ENCODE results near the gene PHACTR3.

The PHACTR3 gene

DNA sequence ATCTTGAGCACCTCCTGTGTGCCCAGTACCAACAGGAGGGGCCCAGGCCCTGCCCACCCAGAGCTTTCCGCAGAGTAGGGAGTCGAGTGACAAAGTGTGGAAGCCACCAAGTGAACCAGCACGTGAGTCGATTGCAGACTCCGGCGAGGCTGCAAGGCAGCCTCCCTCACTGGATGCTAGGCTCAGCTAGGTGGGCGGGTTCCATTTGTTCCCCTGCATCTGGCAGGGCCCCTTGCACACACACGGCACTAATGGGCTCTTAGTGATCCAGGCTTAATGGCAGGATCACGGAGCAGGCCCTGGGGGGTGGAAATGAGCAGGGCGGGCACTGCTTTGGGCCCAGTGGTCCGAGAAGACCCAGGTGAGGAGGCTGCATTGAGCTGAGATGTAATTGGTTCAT lies 140.4 kb downstream of the PHACTR3 start:
- H3K27me3 Mint-ChIP-seq (ENCODE audit: low read depth): no peaks in the 10 kb centered on the region
- no peak overlapping the region for H3K4me3 Mint-ChIP-seq
- no peaks in the 10 kb centered on the region for H3K4me1 Mint-ChIP-seq (ENCODE audit: low read depth)
- no peaks in the 10 kb centered on the region for H3K9me3 Mint-ChIP-seq
- no peaks in the 10 kb centered on the region for H3K36me3 Mint-ChIP-seq (ENCODE audit: low read depth)
- no peak overlapping the region for H3K27ac Mint-ChIP-seq

DNA sequence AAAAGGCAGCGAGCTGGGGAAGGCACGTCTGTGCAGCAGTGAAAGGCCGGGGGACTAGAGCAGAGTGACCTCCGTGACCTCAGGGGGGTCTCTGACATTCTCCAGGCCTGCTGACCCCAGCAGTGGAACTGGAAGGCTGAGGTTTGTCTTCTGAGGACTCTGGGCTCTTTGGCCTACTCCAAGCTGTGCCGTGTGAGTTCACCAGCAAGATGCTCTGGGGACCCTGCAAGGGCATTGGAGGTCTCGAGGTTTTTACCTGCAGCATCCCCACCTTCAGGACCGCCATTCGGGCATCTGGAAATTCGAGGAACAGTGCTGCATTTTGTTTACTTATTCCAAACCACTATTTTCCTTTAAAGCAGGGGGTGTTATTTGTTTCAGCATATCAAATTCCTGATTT lies 140.9 kb downstream of the PHACTR3 start:
- no peaks in the 10 kb centered on the region for H3K36me3 Mint-ChIP-seq (ENCODE audit: low read depth)
- H3K4me1 Mint-ChIP-seq (ENCODE audit: low read depth): no peaks in the 10 kb centered on the region
- H3K27ac Mint-ChIP-seq: no peak overlapping the region
- no peaks in the 10 kb centered on the region for H3K27me3 Mint-ChIP-seq (ENCODE audit: low read depth)
- H3K4me3 Mint-ChIP-seq: no peak overlapping the region
- H3K9me3 Mint-ChIP-seq: no peaks in the 10 kb centered on the region

DNA sequence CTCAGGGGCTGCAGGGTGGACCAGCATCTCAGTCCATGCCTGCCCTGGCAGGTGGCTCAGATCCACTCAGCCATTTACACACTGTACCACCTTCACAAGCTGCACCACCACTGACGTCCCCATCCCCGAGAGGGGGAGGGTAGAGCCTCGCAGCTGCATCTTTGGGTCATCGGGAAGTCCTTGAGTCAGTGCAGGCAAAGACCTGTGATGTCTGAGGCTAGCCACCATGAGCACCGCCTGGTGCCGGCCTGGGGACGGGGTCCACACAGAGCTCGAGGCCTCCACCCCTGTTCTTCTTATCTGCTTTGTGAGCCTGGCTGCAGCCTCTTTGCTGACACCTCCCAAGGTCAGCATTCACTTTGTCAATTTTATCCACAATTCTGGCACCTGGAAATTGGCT lies 141.4 kb downstream of the PHACTR3 start:
- Mint-ChIP-seq H3K4me3 (no peak overlapping the region), H3K4me1 (ENCODE audit: low read depth) (no peaks in the 10 kb centered on the region), H3K27me3 (ENCODE audit: low read depth) (no peaks in the 10 kb centered on the region), H3K36me3 (ENCODE audit: low read depth) (no peaks in the 10 kb centered on the region), H3K27ac (no peak overlapping the region), H3K9me3 (no peaks in the 10 kb centered on the region)

DNA sequence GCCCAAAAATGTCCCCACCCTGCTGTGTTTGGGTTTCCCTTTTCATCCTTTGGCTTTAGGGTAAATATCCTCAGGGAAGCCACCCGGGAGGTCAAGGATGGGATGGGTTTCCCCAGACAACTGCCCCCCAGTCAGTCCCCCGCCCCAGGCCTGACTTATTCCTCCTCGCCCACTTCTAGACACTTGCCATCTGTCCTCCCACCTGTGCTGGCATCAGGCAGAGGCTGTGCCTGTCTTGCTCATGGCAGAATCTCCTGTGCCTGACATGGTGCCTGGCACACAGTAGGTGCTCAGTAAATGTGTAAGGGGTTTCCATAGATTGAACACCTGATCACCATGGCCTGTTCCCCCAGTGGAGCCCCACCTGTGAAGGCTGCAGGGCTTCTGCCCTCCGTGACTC lies 141.8 kb downstream of the PHACTR3 start:
- Mint-ChIP-seq H3K27ac (no peak overlapping the region), H3K4me1 (ENCODE audit: low read depth) (no peaks in the 10 kb centered on the region), H3K9me3 (no peaks in the 10 kb centered on the region), H3K36me3 (ENCODE audit: low read depth) (no peaks in the 10 kb centered on the region), H3K27me3 (ENCODE audit: low read depth) (no peaks in the 10 kb centered on the region), H3K4me3 (no peak overlapping the region)

DNA sequence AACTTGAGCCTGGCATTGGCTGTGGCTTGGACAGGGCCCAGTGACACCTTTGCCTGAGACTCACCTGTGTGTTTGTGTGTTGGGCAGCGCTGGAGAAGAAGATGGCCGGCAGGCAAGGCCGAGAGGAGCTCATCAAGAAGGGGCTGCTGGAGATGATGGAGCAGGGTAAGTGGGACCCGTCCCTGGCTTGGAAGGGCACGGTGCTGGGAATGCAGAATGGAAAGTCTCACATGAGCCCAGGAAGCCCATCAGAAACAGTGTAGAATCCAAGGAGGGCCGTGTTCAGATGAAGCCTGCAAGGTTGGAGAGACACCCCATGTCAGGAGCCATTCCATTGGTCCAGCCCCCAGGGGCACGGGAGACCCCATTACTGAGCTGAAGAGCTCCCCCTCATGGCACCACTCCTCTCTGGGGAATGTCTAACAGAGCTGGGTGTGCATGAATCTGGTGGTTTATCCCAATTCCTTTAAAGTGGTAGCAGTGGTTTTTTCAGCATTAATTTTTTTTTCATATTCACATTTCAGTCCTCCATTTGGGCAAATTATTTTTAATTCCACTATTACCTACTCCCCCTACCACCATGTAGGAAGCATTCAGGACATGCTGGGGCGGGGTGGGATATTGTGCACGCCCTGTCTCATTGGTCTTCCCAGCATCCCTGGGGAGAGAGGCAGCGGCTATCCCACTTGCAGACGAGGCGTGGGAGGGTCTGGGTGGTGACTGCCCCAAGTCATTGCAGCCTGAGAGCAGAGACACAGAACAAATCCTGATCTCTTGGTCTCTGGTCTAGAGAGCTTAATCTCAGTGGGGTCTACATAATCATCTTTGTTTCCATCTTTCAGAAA lies 143.6 kb downstream of the PHACTR3 start:
- Mint-ChIP-seq H3K27me3 (ENCODE audit: low read depth) (no peaks in the 10 kb centered on the region), H3K27ac (no peak overlapping the region), H3K9me3 (no peaks in the 10 kb centered on the region), H3K36me3 (ENCODE audit: low read depth) (no peaks in the 10 kb centered on the region), H3K4me3 (no peak overlapping the region), H3K4me1 (ENCODE audit: low read depth) (no peaks in the 10 kb centered on the region)

DNA sequence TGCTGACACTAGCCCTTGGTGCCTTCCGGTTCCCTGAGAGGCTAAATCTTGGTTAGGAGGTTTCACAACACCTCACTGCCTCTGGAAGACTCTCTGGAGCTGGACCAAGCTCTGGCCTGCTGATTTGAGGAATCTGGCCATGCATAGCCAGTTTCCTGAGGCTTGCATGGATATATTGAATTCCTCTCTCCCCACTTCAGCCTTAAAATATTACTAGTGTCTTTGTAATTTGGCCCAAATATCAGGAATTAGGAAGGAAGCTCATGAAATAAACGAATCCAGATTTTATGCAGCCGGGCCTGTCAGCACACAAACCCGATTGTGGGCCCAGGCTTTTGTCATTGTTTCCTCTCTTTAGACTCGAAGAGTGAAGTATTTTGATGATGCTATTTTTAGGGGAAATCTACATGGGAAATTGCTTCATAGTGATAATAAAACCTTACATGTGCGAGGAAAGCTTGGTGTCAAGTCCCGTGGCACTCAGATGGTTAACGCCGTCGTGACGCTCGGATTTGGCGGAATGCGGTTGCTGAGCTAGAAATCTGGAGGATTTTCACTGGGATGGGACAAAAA lies 144.4 kb downstream of the PHACTR3 start:
- H3K4me1 Mint-ChIP-seq (ENCODE audit: low read depth): no peaks in the 10 kb centered on the region
- no peaks in the 10 kb centered on the region for H3K9me3 Mint-ChIP-seq
- no peak overlapping the region for H3K4me3 Mint-ChIP-seq
- no peaks in the 10 kb centered on the region for H3K36me3 Mint-ChIP-seq (ENCODE audit: low read depth)
- no peak overlapping the region for H3K27ac Mint-ChIP-seq
- no peaks in the 10 kb centered on the region for H3K27me3 Mint-ChIP-seq (ENCODE audit: low read depth)

DNA sequence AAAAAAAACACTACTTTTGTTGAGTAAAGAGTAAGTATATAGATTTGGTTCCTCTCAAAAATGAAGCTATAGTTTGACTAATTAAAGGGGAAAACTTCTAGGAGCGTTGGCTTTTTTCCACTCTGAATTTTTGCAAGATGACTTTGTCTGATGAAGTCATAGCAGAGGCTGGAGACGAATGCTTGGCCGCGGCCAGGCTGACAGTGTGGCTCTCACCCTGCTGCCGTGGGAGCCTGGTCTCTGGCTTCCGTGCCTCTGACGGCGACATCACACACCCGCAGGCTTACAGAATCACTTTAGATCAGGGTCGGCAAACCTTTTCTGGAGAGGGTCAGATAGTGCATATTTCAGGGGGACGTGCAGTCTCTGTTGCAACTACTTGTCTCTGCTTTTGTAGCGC lies 145.0 kb downstream of the PHACTR3 start:
- no peaks in the 10 kb centered on the region for H3K36me3 Mint-ChIP-seq (ENCODE audit: low read depth)
- no peaks in the 10 kb centered on the region for H3K27me3 Mint-ChIP-seq (ENCODE audit: low read depth)
- no peaks in the 10 kb centered on the region for H3K9me3 Mint-ChIP-seq
- no peak overlapping the region for H3K27ac Mint-ChIP-seq
- no peaks in the 10 kb centered on the region for H3K4me1 Mint-ChIP-seq (ENCODE audit: low read depth)
- no peak overlapping the region for H3K4me3 Mint-ChIP-seq

DNA sequence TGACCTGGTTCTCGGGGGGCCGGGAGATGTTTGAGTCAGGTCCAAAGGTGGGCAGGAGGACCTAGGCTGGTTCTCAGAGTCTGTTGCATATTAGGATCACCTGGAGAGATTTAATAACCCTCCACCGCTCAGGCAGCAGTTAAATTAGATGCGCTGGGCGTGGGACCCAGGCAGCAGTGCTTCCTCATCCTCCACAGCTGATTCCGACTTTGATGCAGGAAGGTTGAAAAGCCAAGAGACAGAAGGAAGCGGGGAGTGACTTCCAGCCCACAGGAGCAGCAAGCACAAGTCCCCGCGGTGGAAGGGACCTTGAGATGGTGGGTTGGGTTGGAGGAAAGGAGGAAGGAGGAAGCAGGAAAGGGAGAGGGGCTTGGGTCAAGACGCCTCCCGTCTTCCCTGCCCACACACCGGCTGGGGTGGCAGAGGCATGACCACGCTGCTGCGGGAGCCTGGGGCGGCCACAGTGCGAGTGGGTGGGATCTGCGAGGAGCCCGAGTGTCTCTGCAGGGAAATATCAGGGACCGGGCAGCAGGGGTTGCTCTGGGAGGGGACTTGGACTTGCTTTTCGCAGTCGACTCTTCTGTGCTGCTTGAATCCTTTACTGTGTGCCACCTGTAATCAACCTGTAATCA lies 146.0 kb downstream of the PHACTR3 start:
- no peaks in the 10 kb centered on the region for H3K9me3 Mint-ChIP-seq
- no peak overlapping the region for H3K27ac Mint-ChIP-seq
- no peaks in the 10 kb centered on the region for H3K36me3 Mint-ChIP-seq (ENCODE audit: low read depth)
- H3K4me3 Mint-ChIP-seq: no peak overlapping the region
- H3K27me3 Mint-ChIP-seq (ENCODE audit: low read depth): no peaks in the 10 kb centered on the region
- H3K4me1 Mint-ChIP-seq (ENCODE audit: low read depth): no peaks in the 10 kb centered on the region

DNA sequence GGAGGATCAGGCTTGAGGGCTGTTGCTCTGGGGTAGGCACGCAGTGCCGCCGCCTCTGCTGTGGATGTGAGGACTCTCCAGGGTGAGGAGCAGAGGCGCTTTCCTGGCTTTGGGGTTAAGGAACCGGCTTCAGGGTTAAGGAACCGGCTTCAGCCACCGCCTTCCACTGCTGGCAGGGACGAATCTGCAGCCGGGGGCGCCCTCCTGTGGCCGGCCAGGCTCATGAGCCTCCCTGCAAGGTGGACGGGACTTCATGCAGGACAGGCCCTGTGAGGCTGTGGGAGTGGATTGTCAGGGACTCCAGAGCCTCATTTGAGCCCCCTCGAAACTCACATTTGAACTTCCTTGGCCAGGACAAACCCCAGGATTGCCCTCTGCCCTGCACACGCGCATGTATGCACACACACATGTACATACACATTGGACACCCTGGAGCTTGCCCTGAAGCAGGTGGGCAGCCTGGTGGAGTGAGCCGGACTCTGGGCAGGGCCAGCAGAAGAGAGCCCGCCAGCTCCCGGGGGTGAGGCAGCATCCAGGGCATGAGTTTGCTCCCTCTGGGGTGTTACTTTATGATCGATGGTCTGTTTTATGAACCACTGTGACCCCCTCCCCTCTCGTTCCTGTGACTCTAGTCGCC lies 146.9 kb downstream of the PHACTR3 start:
- no peaks in the 10 kb centered on the region for H3K27me3 Mint-ChIP-seq (ENCODE audit: low read depth)
- H3K4me1 Mint-ChIP-seq (ENCODE audit: low read depth): no peaks in the 10 kb centered on the region
- H3K9me3 Mint-ChIP-seq: no peaks in the 10 kb centered on the region
- H3K4me3 Mint-ChIP-seq: no peak overlapping the region
- no peaks in the 10 kb centered on the region for H3K36me3 Mint-ChIP-seq (ENCODE audit: low read depth)
- H3K27ac Mint-ChIP-seq: no peak overlapping the region

DNA sequence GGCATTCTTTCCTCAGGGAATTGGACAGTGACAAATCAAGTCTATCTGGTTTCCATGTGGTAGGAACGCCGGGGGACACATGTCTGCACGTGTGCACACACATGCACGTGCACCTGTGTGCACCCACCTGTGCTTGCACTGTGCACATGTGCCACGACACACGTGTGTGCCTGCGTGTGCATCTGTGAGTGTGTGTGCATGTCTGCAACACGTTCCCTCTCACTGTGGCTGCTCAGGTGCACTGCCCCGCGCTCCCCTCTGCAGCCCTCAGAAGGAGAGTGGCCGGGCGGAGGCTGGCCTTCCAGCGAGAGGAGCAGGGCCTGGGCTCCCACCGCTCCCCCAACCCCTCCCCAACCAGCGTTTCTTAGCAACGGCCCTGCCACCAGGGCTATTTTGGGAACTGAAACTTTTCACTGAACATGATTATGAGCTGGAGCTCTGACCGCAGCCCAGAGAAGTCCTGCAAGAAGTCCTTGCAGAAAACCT lies 147.8 kb downstream of the PHACTR3 start:
- no peaks in the 10 kb centered on the region for H3K9me3 Mint-ChIP-seq
- H3K4me1 Mint-ChIP-seq (ENCODE audit: low read depth): no peaks in the 10 kb centered on the region
- H3K36me3 Mint-ChIP-seq (ENCODE audit: low read depth): no peaks in the 10 kb centered on the region
- no peak overlapping the region for H3K4me3 Mint-ChIP-seq
- no peaks in the 10 kb centered on the region for H3K27me3 Mint-ChIP-seq (ENCODE audit: low read depth)
- H3K27ac Mint-ChIP-seq: no peak overlapping the region

DNA sequence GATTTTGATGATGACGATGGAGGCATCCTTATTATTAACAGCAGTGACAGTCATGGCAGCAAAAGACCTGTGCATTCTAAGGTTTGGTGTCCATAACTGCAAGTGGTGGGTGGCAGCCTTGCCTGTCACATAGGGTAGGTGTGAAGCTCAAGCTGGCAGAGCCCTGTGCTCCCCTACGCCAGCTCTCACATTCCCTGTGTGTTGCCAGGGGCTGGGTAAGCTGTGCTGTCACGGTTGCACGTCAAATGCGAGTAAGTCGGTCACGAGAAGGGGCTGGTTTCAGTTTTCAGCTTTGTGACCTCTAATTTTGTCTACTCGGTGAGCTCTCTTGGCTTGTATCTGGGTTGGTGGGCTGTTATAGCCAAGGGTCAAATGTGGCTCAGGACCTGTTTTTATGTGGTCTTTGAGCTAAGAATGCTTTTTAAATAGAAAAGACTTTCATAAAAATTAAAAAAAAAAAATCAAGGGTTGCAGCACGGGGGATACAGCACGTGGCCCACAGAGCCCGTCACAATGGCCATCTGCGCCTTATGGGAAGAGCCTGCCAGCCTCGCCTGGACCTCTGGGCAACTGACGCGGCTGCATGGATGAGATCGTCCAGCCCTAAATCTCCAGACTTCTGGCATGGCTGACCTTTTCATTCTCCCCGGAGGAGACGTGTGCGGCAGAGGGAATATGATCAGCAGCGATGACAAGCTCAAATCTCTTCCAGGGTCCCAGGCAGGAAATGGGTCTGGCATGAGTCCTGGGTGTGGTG lies 148.5 kb downstream of the PHACTR3 start:
- Mint-ChIP-seq H3K27me3 (ENCODE audit: low read depth) (no peaks in the 10 kb centered on the region), H3K27ac (no peak overlapping the region), H3K9me3 (no peaks in the 10 kb centered on the region), H3K4me3 (no peak overlapping the region), H3K36me3 (ENCODE audit: low read depth) (no peaks in the 10 kb centered on the region), H3K4me1 (ENCODE audit: low read depth) (no peaks in the 10 kb centered on the region)

DNA sequence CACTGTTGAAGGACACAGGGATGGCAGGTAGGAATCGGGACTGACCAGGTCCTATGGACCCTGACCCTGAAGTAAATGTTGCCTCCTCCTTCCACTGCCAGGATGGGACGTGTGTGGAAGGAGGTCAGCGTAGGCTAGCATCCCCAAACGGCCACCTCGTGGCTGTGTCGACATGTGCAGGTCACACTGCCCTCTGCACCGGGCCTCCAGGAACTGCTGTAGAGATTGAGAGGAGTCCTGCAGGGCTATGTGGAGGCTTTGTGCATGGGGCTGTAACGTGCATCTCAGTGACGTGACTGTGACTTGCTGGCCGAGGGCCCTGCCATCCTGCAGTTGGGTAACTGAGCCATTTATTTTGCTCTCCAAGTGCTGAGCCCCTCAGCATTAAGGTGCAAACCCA lies 149.5 kb downstream of the PHACTR3 start:
- no peaks in the 10 kb centered on the region for H3K36me3 Mint-ChIP-seq (ENCODE audit: low read depth)
- H3K27ac Mint-ChIP-seq: no peak overlapping the region
- no peaks in the 10 kb centered on the region for H3K27me3 Mint-ChIP-seq (ENCODE audit: low read depth)
- H3K9me3 Mint-ChIP-seq: no peaks in the 10 kb centered on the region
- H3K4me3 Mint-ChIP-seq: no peak overlapping the region
- no peaks in the 10 kb centered on the region for H3K4me1 Mint-ChIP-seq (ENCODE audit: low read depth)

DNA sequence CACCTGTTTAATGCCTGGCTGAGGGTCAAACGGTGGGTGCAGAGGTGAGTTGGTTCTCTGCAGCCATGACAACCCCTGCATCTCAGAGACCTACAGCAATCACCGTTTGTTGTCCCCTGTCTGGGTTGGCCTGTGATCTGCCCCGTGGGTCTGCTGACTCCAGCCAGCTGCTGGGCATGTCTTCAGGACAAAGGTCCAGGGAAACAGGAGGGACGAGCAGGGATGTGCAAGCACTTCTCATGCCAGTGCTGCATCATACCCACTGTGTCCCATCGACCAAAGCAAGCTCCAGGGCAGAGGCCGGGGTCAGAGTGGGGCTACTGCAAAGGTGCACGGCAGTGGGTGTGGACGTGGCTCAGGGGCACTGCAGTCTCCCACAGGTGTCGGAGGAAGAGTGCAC lies 150.2 kb downstream of the PHACTR3 start:
- no peaks in the 10 kb centered on the region for H3K9me3 Mint-ChIP-seq
- H3K36me3 Mint-ChIP-seq (ENCODE audit: low read depth): no peaks in the 10 kb centered on the region
- no peak overlapping the region for H3K4me3 Mint-ChIP-seq
- no peak overlapping the region for H3K27ac Mint-ChIP-seq
- no peaks in the 10 kb centered on the region for H3K27me3 Mint-ChIP-seq (ENCODE audit: low read depth)
- no peaks in the 10 kb centered on the region for H3K4me1 Mint-ChIP-seq (ENCODE audit: low read depth)

DNA sequence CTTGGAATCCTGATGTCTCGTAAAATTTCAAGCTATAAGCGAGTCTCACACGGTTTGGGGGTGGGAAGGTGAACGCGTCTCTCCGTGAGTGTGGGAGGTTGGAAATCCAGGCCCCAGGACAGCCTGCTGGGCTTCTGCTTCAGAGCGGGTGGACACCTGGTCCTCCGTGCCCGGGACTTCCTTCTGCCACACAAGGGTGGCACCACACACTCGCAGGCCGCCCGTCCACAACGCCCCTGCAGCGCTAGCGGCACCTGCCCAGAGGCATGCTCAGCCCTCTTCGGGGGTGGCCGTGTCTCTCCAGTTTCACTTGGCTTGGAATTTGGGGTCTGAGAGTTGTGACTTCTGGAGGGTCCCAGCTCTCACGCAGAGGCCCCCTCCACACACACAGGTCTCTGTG lies 151.9 kb downstream of the PHACTR3 start:
- no peak overlapping the region for H3K27ac Mint-ChIP-seq
- no peaks in the 10 kb centered on the region for H3K9me3 Mint-ChIP-seq
- H3K36me3 Mint-ChIP-seq (ENCODE audit: low read depth): no peaks in the 10 kb centered on the region
- no peaks in the 10 kb centered on the region for H3K4me1 Mint-ChIP-seq (ENCODE audit: low read depth)
- no peak overlapping the region for H3K4me3 Mint-ChIP-seq
- no peaks in the 10 kb centered on the region for H3K27me3 Mint-ChIP-seq (ENCODE audit: low read depth)

Data from T-helper 1 cell treated with Interleukin-12 subunit alpha and Interleukin-12 subunit beta and Interleukin-4 antibody, amounts not matched to agents 30 μg/mL and 1 μg/mL, for 36 hours (primary cell).